ELF-1 (cell line): ENCODE measurements around the gene TANGO2.
A peak's percentile ranks its signal among the peaks of the same experiment; 100 is the strongest.

Experiments used
- DNase-seq: peaks from one replicate; pipeline ENCODE4 v3.0.0-alpha.2; 2016; ENCODE audit warnings: low read depth, low spot score

Gene TANGO2

DNA sequence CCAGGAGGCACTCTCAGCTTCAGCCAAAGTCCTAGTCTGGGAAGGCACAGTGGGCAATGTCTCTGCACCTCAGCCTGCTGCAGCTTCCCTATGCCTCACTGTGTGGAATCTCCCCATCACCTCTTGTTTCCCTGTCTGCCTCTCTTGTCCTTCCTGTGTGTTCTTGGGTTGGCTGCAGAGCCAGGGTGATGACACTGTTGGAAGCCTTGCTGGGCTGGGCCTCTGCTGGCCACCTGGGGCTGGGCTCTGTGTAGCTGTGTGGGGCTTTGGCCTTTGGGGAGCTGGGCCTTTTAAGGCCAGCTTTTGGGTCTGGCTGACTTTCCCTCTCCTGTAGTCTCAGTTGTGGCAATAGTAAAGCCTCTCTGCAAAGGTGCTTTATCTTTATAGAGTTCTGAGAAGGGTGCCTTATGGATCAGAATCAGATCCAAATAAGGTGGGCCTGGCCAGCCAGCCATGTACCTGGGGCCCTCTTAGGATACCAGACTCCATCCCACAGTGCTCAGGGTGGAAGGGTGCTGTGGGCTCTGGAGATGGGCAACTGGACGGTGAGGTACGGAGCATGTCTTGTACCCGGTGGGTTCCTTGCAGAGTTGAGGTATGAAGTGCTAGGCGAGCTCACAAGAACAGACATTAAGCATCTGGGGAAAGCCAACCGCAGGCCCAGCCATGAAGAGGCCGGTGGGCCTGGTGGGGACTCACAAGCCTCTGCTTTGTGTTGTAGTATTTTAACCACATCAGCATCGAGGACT, 84.7 kb downstream of the TANGO2 start:
- no peak for DNase-seq

DNA sequence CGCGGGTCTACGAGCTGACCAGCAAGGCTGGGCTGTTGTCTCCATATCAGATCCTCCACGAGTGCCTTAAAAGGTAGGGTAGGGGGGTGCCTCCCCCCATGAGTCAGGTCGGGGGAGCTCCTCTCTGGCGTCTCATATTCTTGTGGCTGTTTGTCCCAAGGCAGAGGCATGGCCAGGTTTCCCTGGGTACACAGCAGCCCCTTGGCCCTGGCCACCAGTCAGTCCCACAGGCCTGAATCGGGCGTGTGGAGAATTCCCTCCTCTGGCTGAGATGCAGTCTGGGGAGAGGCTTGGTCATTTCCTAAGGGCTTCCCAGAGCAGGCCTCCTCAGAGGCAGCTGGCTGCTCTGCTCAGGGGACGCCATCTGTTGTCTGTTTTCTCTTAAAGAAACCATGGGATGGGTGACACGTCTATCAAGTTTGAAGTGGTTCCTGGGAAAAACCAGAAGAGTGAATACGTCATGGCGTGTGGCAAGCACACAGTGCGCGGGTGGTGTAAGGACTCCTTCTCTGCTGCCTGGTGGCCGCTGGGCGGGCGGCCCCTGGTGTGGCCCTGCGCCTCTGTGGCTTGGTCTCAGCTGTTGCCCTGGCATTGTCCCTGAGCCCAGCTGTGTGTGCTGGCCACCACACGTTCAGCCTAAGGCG, 85.4 kb downstream of the TANGO2 start:
- DNase-seq = no peak

DNA sequence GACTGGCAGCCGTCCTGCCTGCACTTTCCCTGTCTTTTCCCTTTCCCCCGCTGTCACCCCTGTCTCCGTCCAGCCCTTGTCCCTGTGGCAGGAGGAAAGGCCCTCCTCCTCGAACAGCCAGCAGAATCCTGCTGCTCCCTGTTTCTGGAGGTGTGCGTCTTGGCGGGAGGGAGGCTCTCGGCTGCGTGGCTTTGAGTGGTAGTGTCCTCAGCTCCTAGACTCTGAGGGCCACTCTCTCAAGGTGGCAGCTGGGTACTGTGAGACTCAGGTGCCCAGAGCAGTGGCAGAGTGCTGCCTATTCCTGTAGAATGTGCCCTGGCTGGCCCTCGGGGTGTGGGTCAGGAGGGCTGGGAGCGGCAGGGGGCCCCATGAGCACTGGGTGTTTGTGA, 85.9 kb downstream of the TANGO2 start:
- no peak for DNase-seq

DNA sequence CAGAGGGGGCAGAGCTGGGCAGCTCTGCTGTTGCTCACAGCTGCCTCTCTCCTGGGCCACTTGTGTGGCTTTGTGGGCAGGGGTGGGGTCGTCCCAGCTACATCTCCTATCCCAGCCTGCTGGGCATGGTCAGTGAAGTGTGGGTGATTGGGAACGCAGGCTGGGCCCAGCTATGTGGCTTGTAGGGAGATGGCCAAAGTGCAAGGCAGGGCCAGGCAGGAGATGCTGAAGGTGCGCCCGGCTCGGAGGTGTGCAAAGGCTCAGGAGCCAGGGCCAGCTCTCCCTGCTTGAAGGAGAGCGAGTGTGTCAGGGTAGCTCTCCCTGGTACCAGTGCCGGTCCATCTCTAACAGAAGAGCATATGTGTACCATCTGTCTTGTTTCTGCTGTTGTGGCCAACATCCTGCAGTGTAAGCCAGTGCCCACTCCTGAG, 86.6 kb downstream of the TANGO2 start:
- no peak for DNase-seq

GRCh38 chr22:20107951-20108756, 87.2 kb downstream of the TANGO2 start:
- DNase-seq = no peak

- no peak for DNase-seq
These were observed 87.9 kb downstream of the TANGO2 start for GRCh38 chr22:20108757-20109230.

DNA sequence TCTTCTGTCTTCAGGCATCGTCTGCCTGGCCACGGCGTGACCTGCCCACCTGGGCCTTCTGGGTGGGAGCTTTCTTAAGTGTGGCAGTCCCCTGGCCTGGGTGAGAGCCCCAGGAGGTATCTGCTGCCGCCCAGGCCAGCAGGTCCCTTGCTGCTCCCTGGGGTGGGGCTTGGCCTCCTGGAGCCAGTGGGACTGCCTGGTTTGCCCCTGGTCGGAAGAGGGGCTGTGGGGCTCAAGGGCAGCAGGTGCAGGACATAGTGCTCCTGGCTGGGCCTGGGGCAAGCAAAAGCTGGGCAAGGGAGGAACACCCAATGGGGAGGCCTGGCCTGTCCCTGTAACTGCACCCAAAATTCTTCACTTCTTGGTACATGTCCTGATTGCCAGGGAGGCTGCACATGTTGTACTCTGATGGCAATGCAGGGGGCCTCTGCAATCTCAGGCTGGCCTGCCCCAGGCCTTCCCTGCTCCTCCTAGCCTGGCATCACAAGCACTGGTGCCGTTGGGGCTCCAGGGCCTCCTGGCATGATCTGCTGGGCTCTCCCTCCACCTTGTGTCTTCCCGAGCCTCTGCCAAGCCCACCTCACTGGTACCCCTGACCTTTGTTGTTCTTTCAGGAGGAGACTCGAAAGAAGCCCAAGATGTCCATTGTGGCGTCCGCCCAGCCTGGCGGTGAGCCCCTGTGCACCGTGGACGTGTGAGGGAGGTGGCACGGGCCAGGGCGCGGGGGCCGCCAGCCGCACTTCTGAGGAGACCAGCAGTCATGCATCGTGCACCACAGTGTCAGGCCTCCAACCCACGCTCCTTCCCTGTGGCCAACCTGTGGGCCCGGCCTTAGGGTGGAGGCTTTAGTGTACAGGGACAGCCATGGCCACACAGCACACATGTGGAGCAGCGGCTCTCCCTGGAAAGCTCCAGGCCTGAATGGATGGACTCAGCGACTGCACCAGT, 88.8 kb downstream of the TANGO2 start:
- no peak for DNase-seq

DNA sequence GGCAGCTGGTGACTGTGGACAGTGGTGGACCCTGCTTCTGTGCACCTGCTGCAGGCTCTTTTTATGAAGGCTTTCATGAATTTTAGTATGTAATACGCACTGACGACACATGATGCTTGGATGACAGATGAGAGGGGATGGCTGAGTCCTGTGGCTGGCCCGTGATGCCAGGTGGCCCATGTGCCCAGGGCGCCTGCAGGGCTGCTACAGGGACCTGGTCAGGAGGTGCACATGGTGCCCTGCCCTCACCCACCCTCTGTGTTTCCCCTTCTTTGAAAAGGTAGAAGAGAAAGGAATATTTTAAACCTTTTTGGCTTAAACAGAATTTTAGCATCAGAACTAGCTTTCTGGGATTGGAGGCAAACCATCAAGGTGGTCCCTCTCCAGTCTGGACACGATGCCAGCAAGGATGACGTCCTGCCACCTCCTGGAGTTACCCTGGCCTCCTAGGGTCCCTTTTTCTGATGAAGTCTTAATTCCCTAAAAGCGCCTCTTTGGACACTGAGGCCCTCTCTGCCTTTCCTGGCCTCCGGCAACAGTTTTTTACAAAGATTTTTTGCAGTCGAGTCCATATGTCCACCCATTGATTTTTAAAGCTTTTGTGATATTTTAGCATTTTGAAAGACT, 89.6 kb downstream of the TANGO2 start:
- DNase-seq = no peak

GRCh38 chr22:20111045-20111688, 90.3 kb downstream of the TANGO2 start:
- DNase-seq = peak; percentile 74

GRCh38 chr22:20111689-20112622, 91.0 kb downstream of the TANGO2 start:
- no peak for DNase-seq

DNA sequence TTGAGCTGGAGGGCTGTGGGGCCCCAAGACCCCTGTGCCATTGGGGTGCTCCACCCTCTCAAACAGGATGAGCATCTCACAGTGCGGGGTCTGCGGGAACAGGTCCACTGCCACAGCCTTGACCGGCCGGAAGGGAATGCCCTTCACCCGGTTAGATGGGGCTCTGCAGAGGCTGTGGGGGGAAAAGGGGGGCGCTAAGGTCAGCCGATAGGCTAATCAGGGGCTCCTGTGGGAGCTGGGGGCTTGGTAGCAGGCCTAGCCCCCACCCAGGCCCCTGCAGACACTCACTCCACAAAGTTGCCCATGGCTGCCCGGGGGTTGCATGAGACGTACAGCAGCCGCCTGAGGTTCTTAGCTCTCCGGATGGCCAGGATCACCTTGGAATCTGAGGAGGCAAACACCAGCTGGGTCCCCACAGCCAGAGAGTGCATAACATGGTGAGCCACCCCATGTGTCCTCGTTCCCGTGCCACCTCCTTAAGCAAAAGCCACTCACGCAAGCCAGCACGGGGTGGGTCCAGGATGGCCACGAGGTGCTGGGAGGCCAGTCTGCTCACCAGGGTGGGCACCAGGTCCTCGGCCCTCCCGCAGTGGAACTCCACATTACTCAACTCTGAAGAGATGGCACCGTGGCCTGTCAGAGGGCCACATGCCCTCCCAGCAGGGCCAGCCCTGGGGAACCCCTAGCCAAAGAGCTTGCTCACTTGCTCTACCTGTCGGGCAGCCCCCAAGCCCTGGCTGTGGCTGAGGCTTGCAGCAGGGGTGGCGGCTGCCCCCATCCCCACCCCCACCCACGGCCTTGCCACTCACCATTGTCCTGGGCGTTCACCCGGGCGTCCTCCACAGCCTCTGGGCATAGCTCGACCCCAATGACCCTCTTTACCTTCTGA, 92.0 kb downstream of the TANGO2 start:
- no peak for DNase-seq

GRCh38 chr22:20113551-20114310, 92.8 kb downstream of the TANGO2 start:
- no peak for DNase-seq

DNA sequence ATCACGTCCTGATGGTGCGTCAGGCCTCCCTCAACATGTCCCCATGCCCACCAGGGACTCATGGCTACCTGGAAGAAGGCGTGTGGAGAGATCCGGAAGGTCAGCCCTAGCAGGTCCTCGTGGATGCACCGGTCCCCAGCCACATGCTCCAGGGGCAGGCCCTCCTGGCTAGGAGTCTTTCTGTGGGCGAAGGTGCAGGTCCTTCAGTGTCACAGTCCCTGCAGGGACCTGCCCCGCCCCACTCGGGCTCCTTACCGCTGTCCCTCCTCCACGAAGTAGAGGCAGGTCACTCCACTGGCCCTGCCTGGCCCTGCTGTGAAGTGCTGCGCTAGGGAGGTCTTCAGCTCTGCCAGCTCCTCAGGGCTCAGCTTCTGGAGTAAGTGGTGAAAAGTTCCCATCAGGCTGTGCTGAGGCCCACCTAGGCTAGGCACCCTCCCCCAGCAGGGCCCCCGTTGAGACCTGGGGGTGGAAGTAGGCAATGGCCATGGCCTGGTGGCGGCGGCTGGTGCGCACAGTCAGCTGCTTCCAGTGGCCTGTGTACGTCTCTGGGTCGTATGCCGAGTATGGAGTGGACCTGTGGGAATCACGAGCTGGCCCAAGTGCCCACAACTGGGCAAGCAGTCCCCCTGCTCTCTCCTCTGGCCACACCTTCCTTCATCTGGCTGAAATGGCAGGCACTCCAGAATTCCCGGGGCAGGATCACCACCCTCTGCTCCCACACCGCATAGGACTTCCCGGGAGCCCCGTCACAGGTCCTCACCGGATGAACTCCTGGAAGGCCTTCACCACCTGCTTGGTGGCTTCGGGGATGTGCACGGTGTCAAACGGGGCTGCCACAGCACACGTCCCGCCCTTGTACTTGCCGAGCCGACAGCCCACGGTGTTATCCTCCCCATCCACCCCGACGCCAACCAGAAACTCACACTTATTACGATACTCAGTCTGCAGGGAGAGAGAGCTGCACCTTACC, 93.9 kb downstream of the TANGO2 start:
- no peak for DNase-seq

DNA sequence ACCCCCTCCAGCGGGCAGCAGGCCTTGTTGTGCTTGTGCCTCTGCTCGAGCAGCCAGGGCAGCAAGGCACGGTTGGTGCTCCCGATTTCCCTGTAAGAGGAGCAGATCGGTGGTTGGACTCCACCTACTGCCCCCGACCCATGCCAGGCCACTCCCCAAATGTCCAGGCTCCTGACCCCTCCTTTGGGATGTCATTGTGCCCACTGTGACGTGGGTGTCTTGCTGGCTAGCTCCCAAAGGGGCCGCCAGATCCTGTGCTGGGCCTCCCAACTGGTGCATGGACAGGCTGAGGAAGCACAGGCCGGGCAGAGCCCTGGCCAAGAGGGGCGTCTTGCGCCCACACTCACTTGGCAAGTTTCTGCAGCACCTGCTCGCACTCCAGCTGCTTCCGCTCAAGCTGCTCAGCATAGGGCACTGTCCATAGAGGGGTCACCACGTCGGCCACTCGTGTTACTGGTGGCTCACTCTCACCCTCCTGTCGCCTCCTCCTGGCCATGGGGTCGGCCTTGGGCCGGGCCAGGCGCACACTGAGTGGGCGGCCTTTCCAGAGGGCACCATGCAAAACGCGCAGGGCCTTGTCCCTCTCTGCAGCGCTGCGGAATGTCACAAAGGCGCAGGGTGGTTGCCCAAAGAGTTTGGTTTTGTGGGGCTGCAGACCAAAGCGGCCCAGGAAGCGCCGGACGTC, 94.9 kb downstream of the TANGO2 start, which contains the start of gene RANBP1:
Gene RANBP1 (plus strand): TSS at position 414 of the 685 bp plus-strand sequence. CDS start 81 bp downstream, at position 495.
- DNase-seq = no peak

- no peak for DNase-seq
These were observed 95.6 kb downstream of the TANGO2 start for GRCh38 chr22:20116376-20116950.
